MCF 10A (cell line): ENCODE results near the gene ITPA. TPM values are rescaled to one million over a fixed set of nuclear protein-coding genes. Genes with fewer than 3 reads are reported as not detected.

Experiments
- BruUV-seq: library from RNA; stranded (reverse); fragments of 400-500 nt; replicated peaks from 2 replicates; lab custom pipeline; 2021; lab: Mats Ljungman, UMichigan
- CTCF ChIA-PET: fragments of 300-600 bp; sonication (Branson Sonifier 250); formaldehyde crosslinking; extraction: SDS; loops from one replicate; lab custom pipeline; 2021; ENCODE audit warnings: antibody characterized with exemption, inconsistent platforms; lab: Yijun Ruan, JAX
- POLR2A ChIA-PET: fragments of 300-600, 350-650 bp; sonication (Branson Sonifier 250); formaldehyde crosslinking; extraction: SDS; loops from one replicate; lab custom pipeline; 2020; ENCODE audit warnings: antibody characterized with exemption, inconsistent platforms; lab: Yijun Ruan, JAX
- DNase-seq: peaks from one replicate; pipeline ENCODE4 v3.0.0-alpha.2; 2018; ENCODE audit not compliant: unreplicated experiment
- H3K27ac Mint-ChIP-seq: one replicate; pipeline ENCODE4 v1.8.0; 2022; ENCODE audit warnings: mild to moderate bottlenecking, low read depth, mixed read lengths; ENCODE audit not compliant: unreplicated experiment
- H3K27me3 Mint-ChIP-seq: one replicate; pipeline ENCODE4 v1.8.0; 2022; ENCODE audit warnings: mixed read lengths; ENCODE audit not compliant: insufficient read depth, unreplicated experiment
- H3K36me3 Mint-ChIP-seq: one replicate; pipeline ENCODE4 v1.8.0; 2022; ENCODE audit warnings: mild to moderate bottlenecking, moderate library complexity, mixed read lengths; ENCODE audit not compliant: insufficient read depth, unreplicated experiment
- H3K4me1 Mint-ChIP-seq: one replicate; pipeline ENCODE4 v1.8.0; 2022; ENCODE audit warnings: mixed read lengths; ENCODE audit not compliant: insufficient read depth, unreplicated experiment
- H3K4me3 Mint-ChIP-seq: one replicate; pipeline ENCODE4 v1.8.0; 2022; ENCODE audit warnings: mild to moderate bottlenecking, moderate library complexity, mixed read lengths; ENCODE audit not compliant: unreplicated experiment
- H3K9me3 Mint-ChIP-seq: one replicate; pipeline ENCODE4 v1.8.0; 2022; ENCODE audit warnings: mixed read lengths; ENCODE audit not compliant: unreplicated experiment
- intact Hi-C: fragments of 100-400 bp; cut with micrococcal nuclease; formaldehyde crosslinking; loops from 2 replicates; pipeline ENCODE4 v1.14.1; 2022
- total RNA-seq: library from RNA; stranded (reverse); gene quantifications from 2 replicates; pipeline ENCODE4 v1.2.3, GENCODE V29; 2022
- TF ChIP-seq, protein P1 (sequence below): fragments of 200-600 bp; IDR thresholded peaks from one replicate; pipeline ENCODE4 v1.8.0; 2022; ENCODE audit warnings: antibody characterized with exemption, mild to moderate bottlenecking; ENCODE audit not compliant: unreplicated experiment

ITPA gene
- total RNA-seq, 1 experiment from 2014 or later = 97.1 TPM

DNA sequence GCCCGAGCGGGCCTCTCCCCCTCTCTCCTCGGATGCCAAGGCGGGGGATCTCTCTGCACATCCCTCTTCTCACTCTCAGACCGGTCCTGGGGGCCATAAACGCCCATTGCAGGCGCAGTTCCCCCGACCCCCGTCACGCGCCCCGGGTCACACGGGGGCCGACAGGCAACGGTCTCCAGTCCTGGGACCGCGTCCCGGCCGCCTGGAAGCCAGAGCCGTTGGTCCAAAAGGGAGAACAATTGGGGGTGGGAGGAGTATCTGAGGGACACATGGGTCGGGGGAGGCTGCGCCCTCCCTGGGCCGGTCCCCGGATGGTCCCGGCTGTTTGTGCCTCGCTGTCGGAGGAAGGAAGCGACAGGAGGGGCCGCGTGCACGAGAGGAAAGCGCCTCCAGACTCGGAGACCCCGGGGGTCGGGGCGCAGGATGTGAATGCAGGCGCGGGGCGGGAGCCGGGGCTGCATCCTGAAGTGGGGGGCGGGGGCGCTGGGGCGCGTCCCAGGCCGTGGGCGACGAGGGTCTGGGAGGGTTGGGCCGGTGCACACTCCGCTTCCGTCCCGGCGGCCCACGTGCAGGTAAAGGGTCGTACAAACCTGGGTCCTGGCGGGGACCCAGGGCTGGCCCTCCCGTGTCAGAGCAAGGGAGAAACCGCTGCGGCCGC lies 28.8 kb downstream of the ITPA start:
- ChIA-PET CTCF (interaction anchor here (1.1 kb wide), 1 partner anchor 185 kb away, joined by 3 read pairs; no protein-coding TSS in a partner anchor), POLR2A (interaction anchor here (0.5 to 2.8 kb wide), 11 partner anchors 12 to 1914 kb away, joined by 3 to 35 read pairs (median 7); partner anchors contain the start of genes CENPB, FASTKD5, ITPA and UBOX5)
- H3K27me3 Mint-ChIP-seq = no peaks in the 10 kb centered on the region
- TF ChIP-seq, protein P1, sequence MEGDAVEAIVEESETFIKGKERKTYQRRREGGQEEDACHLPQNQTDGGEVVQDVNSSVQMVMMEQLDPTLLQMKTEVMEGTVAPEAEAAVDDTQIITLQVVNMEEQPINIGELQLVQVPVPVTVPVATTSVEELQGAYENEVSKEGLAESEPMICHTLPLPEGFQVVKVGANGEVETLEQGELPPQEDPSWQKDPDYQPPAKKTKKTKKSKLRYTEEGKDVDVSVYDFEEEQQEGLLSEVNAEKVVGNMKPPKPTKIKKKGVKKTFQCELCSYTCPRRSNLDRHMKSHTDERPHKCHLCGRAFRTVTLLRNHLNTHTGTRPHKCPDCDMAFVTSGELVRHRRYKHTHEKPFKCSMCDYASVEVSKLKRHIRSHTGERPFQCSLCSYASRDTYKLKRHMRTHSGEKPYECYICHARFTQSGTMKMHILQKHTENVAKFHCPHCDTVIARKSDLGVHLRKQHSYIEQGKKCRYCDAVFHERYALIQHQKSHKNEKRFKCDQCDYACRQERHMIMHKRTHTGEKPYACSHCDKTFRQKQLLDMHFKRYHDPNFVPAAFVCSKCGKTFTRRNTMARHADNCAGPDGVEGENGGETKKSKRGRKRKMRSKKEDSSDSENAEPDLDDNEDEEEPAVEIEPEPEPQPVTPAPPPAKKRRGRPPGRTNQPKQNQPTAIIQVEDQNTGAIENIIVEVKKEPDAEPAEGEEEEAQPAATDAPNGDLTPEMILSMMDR = no peak
- intact Hi-C loops = loop anchor here (5.0 kb wide), 1 partner anchor 74 kb away; no protein-coding TSS in a partner anchor
- H3K27ac Mint-ChIP-seq = no peak overlapping the region
- H3K36me3 Mint-ChIP-seq = no peaks in the 10 kb centered on the region
- H3K9me3 Mint-ChIP-seq = no peaks in the 10 kb centered on the region
- H3K4me1 Mint-ChIP-seq = peaks cover 35% of the 10 kb centered on the region
- H3K4me3 Mint-ChIP-seq = peak overlapping the region; percentile 86
- no TSS peak for BruUV-seq
- no peak for DNase-seq

DNA sequence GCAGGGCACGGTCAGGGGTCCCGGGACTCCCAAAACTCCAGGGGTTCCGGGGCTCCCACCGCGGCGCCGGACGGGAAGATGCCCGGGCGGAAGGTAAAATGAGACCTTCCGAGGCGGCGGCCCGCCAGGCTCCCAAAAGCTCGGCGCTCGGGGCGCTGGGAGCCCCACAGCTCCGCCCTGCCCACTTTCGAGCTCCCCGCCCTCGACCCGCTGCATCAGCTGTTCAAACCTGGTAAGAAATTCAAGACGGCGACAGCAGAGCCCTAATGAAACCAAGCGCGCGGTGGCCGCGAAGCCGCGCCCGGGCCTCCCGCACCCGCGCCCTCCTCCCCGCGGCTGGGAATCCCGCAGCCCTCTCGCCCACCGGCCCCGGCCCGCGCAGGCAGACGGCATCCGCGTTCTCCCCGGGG lies 29.3 kb downstream of the ITPA start:
- POLR2A ChIA-PET = interaction anchor here (0.7 to 2.8 kb wide), 11 partner anchors 13 to 1914 kb away, joined by 3 to 35 read pairs (median 7); partner anchors contain the start of genes CENPB, FASTKD5, ITPA and UBOX5
- H3K9me3 Mint-ChIP-seq = no peaks in the 10 kb centered on the region

DNA sequence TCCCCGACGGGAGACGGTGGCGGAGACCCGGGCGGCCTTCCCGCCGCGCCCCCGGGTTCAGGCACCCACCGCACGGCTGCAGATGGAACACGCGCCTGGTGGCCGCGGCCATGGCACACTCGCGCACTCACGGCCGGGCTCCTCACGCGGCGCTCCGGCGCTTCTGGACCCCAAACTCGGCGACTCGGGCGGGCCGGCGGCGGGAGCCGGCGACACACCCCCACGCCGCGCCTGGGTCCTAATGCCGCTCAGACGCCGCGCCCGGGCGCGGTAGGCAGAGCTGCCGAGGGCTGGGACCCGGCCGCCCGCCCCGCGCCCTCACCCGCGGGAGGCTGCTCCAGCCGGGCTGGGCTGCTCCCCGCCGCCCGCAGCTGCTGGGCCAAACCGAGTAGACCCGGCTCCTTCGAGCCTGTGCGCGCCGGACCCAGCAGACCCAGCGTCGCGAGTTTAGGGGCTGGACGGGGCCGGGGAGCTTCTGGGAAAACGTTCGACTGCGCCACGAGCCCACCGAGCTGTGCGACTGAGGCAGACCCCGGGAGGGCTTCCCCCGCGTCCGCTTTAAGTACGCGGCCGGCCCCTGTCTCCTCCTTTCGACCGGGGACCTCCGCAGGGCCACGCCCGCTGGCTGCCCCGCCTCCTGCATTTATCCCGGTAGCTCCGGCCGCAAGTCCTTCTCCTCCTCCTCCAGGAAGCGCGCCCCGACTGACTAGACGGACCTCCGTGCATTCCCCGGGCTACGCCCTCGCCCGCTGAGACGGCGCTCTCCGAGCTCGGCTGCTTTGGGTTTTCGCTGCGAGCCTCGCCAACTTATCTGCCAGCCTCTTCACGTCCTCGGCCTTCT lies 29.9 kb downstream of the ITPA start, which contains the start of gene SLC4A11:
Gene SLC4A11 (minus strand): TSS at position 165 of the 841 bp plus-strand sequence. CDS start 53 bp downstream, at position 112.
- H3K9me3 Mint-ChIP-seq = no peaks in the 10 kb centered on the region
- H3K36me3 Mint-ChIP-seq = no peaks in the 10 kb centered on the region
- TF ChIP-seq, protein P1 = no peak
- no peaks in the 10 kb centered on the region for H3K27me3 Mint-ChIP-seq
- peaks cover 35% of the 10 kb centered on the region for H3K4me1 Mint-ChIP-seq
- no TSS peak for BruUV-seq
- no peak within 1 kb of the TSS for H3K27ac Mint-ChIP-seq
- H3K4me3 Mint-ChIP-seq = peak within 1 kb of the TSS; percentile 86
- CTCF ChIA-PET = interaction anchor here (0.6 to 1.8 kb wide), 10 partner anchors 13 to 342 kb away, joined by 3 to 9 read pairs (median 3); no protein-coding TSS in a partner anchor
- POLR2A ChIA-PET = interaction anchor here (0.5 to 2.8 kb wide), 18 partner anchors 14 to 1915 kb away, joined by 3 to 35 read pairs (median 4); partner anchors contain the start of genes DDRGK1, FASTKD5, ITPA and UBOX5
- intact Hi-C loops = loop anchor here (5.0 kb wide), 1 partner anchor 73 kb away; no protein-coding TSS in a partner anchor
- DNase-seq = peak; percentile 73

More for the DNA sequence above, 29.3 kb downstream of the ITPA start:
- no peak overlapping the region for H3K27ac Mint-ChIP-seq
- no TSS peak for BruUV-seq
- peak overlapping the region; percentile 86 for H3K4me3 Mint-ChIP-seq
- CTCF ChIA-PET = interaction anchor here (0.8 to 1.1 kb wide), 2 partner anchors 18 to 186 kb away, joined by 3 read pairs; no protein-coding TSS in a partner anchor
- TF ChIP-seq, protein P1 = no peak
- no peaks in the 10 kb centered on the region for H3K36me3 Mint-ChIP-seq
- peaks cover 35% of the 10 kb centered on the region for H3K4me1 Mint-ChIP-seq
- H3K27me3 Mint-ChIP-seq = no peaks in the 10 kb centered on the region
- peak; percentile 33 for DNase-seq
- intact Hi-C loops = loop anchor here (5.0 kb wide), 1 partner anchor 74 kb away; no protein-coding TSS in a partner anchor
